Measurements from ENCODE around the gene PLEKHO1.

Gene PLEKHO1

GRCh38 chr1:150155413-150156071 is 5.8 kb downstream of the PLEKHO1 start:
- no peak for DNase-seq (ENCODE audit: low read depth)
- TF ChIP-seq CTCF (conservative IDR thresholded peaks at IDR 0.05; ENCODE audit: low read depth, low read length), result no peak
- no peak overlapping the region for H3K4me3 ChIP-seq (ENCODE audit: low read length)

DNA sequence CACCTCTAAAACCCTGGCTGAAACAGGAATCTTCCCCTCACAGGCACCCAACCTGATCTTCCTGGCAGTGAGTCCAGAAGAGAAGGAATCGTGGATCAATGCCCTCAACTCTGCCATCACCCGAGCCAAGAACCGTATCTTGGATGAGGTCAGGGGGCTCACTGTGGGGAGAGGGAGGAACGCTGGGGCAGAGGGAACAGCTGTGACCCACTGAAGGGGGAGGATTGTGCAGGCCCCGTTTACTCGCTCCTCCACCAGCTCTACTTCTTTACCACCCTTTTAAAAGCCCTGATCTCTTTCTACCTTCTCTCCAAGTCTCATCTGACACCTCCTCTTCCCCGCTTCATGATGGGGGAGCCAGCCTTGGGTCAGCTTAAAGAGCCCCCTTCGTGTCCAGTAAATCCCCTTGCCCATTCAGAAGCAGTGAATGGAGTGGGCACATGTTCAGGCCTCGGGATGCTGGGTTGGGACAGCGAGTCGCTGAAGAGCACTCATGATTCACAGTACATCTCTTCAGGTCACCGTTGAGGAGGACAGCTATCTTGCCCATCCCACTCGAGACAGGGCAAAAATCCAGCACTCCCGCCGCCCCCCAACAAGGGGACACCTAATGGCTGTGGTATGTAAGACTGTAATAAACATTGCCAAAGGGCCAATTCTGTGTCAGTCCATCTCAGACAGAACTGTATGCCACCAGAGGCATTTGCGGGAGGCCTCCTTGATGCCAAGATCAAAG is 7.3 kb downstream of the PLEKHO1 start:
- DNase-seq (ENCODE audit: low read depth), result no peak
- no peak for TF ChIP-seq CTCF (conservative IDR thresholded peaks at IDR 0.05; ENCODE audit: low read depth, low read length)
- H3K4me3 ChIP-seq (ENCODE audit: low read length), result no peak overlapping the region

- no peak for DNase-seq (ENCODE audit: low read depth)
- no peak overlapping the region for H3K4me3 ChIP-seq (ENCODE audit: low read length)
- no peak for TF ChIP-seq CTCF (conservative IDR thresholded peaks at IDR 0.05; ENCODE audit: low read depth, low read length)
These were observed 9.8 kb downstream of the PLEKHO1 start for GRCh38 chr1:150159550-150159949.

GRCh38 chr1:150160964-150161621 is 11.4 kb downstream of the PLEKHO1 start:
- DNase-seq (ENCODE audit: low read depth), result no peak
- H3K4me3 ChIP-seq (ENCODE audit: low read length), result no peak overlapping the region
- TF ChIP-seq CTCF (conservative IDR thresholded peaks at IDR 0.05; ENCODE audit: low read depth, low read length), result no peak

GRCh38 chr1:150161747-150162581 is 12.2 kb downstream of the PLEKHO1 start:
- TF ChIP-seq CTCF (conservative IDR thresholded peaks at IDR 0.05; ENCODE audit: low read depth, low read length), result peak; percentile 28
- no peak overlapping the region for H3K4me3 ChIP-seq (ENCODE audit: low read length)
- no peak for DNase-seq (ENCODE audit: low read depth)

GRCh38 chr1:150162582-150162861 is 12.8 kb downstream of the PLEKHO1 start:
- peak overlapping the region; percentile 22 for H3K4me3 ChIP-seq (ENCODE audit: low read length)
- no peak for DNase-seq (ENCODE audit: low read depth)
- no peak for TF ChIP-seq CTCF (conservative IDR thresholded peaks at IDR 0.05; ENCODE audit: low read depth, low read length)
